Activated T-cell treated with anti-CD3 and anti-CD28 coated beads, Interleukin-2, amount 50 U/mL, for 48 hours (primary cell): ENCODE data around the gene SEMA3C.

Experiments
- DNase-seq, 2 experiments: peaks; one replicate each; pipeline ENCODE4 v3.0.0-alpha.2; 2020

The SEMA3C gene

DNA sequence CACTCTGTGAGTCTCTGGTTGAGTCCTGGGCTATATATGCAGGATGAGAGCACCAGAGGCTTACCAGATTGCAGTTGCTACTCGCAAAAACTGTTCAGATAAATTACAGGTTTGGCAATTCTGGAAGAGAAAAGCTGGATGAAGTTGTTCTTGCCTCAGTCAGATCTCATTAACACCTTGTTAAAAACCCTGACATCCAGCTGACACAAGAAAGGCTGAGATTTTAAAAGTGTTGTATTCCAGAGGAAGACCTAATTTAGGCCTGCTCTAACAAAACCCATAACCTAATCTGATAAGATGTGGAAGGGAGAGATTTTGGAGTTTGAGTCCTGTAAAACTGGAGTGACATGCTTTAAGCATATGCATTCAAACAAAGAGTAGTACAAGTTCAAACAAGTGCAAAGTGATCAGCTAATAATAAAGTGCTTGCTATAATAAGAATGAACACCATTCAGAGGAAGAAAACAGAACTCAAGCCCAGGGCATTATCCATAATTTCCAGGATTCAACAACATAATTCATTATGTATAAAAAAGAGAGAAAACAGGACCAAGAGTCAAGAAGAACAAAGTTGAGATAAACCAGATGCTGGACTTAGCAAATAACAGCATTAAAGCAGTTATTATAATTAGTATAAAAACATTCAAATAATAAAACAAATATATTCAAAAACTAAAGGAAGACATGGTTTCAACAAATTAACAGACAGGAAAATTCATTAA is 144.9 kb downstream of the SEMA3C start:
- no peak for DNase-seq

DNA sequence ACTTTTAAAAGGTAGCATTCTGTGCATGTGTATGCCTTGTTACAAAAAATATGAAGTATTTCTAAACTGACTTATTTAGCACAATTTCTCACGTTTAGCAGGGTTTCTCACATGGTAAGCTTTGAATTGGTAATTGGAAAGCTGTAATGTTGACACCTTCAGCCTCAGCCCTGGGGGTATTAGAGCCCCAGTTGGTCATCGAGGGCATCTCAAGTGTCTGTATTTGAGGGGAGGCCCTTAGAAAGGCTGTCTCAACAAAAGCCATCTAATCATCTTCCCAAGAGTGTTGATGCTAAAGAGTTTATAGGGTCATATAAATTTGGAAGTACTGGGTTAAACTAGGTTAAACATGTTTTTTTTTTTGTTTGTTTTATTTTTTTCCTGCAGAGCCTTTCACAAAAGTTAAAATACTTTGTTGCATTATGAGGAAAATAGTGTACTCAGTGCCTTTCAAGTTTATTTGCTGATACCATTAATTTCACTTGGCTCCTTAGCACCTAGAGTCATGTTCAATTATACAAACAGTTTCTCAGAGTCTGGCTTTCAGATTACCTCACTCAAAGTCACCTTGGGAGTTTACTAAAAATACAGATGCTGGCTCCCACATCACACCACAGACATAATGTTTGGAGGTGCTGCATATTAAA is 146.4 kb downstream of the SEMA3C start:
- no peak for DNase-seq

DNA sequence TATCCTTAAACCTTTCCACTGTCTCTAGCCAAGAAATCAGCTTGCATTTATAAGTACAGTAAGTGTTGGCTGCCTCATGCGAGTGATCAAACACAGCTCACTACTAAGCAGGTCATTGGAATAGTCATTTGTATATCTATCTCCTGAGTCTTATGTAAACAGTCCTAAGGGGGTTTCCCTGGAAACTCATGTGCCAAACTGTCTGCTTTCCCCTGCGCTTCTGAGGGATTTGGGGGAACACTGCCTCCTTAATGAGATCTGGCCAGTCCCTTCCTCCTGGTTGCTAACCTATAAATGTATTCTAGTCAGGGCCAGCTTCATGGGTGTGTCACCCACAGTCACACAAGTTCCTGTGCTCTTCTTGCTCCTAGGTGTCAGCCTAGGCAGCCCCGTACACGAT is 147.3 kb downstream of the SEMA3C start:
- DNase-seq: no peak

DNA sequence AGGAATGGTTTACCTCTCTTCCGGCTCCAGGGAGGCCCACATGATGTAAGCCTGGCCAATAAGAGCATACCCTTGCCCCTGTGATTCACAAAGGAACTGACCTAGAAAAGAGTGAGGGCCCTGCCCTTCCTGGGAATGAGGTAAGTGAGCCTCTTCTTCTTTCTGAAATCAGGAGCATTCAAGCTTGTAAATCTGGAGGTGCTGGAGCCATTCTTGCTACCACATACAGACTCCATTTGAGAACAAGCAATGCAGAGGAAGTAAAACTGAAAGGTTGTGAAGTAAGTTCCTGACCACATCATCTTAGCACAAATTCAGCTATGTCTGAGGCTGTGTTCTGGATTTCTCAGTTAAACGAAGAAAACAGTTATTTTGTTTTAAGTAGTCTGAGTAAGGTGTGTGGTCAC is 148.2 kb downstream of the SEMA3C start:
- no peak for DNase-seq

DNA sequence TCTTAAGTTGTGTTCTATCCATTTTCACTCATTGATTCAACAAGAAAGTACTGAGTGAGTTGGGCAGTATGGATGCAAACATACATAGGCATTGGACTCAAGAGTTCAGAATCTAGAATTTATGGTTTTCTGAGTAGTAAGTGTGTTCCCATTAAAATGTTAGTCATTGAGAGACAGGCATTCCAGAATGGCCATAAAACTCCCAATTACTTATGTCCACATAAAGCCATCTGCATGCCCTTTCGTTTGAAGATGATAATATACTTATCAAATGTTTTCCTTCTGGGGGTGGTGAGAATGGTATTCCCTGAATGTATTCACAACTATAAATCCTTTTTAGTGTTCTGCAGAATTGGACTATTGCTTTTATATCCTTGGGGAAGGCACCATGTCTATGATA is 148.8 kb downstream of the SEMA3C start:
- no peak for DNase-seq

DNA sequence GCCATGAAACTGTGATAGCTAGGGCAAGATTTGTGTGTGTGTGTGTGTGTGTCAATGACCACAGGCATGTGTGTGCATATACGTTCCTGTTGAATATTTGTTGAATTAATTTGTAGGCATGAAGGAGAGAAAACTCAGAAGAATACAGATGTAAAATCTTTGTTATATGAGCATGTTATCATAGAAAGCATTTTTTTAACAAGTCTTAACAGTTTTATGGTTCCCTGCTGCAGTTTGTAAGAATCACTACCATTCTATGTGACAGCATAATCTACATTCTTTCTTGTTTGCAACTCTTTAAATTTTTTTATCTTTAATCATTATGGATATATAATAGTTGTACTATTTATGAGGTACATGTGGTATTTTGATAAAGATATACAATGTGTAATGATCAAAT is 150.1 kb downstream of the SEMA3C start:
- no peak for DNase-seq

DNA sequence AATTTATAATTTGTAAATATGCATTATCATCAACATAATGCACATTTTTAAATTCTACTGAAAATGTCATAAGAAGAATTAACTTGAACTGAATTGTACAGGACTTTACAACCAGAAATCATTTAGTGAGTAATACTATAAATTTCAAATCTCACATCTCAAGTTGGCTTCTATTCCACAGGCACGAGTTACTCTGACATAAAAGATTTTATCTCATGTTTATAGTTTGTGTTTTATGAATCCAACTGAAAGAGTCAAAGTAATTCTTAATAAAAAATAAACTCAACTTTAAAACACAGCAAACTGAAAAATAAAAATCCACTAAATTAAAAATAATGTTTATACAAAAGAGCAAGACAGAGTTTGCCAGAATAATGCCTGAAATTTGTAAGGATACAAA is 151.2 kb downstream of the SEMA3C start:
- no peak for DNase-seq

DNA sequence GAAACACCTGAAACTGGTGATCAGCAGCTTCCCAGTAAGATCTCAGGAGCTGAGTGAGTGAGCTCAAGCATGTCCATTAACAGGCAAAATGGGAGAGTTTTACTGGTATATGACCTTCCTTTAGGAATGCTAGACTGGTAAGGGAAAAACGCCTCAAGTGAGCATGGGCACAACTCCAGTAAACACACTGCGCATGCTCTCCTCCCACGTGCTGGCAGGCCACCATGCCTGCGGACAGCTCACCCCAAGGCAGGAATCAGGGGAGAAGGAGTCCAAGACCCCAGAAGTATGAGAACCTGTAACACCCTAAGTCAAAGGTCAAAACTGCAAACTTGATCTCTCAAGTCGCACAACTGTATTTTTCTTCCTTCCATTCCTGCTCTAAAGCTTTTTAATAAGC is 152.1 kb downstream of the SEMA3C start:
- DNase-seq: no peak

DNA sequence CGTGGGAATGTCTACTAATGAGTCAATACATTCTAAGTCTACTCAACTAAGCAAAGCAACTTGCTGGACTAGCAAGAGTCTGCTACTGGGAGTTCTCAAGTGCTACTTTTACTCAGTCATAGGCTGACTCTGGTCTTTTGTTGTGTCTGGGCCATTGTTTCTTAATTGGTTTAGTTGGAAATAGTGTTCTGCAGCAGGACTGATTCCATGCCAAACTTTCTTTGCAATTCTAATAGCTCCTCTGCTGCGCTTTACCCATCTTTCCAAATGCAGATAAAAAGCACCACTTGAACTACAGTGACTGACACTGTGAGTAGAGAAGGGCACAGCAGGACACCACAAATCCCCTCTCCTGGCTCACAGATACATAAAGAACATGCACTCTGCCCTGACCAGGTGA is 154.7 kb downstream of the SEMA3C start:
- no peak for DNase-seq

DNA sequence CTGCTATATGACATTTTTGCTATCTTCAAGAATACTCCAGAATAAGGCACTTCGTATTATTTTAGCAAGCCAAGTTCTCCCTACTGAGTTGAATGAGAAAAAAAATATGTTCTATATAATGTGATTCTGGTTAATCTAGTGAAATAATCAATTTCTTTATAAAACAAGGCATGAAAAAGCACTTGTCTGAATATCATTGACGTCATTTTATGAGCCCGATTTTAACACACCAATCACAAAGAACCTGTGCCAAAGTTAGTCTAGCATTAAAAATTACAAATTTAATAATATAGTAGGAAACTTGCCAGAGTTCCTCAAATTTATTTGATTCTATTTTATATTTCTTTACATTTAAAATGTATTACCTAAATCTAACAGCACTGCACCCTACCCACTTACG is 155.1 kb downstream of the SEMA3C start:
- DNase-seq: no peak

DNA sequence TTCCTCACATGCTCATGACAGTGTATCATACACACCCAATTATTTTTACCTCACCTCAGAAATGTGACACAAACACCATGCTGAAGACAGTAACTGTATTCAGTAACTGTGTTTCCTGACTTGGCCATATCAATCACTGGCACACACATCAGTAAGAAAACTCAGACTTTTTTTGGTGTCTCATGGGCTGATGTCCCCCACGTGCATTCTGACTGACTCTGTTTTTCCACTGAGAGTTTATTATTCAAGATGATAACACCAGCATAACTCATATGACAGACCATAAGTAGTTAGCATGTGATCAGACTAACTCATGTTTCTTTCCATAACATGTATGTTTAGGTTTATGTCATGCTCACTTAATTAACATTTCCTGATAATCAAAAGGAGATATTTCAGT is 155.6 kb downstream of the SEMA3C start:
- DNase-seq: no peak

DNA sequence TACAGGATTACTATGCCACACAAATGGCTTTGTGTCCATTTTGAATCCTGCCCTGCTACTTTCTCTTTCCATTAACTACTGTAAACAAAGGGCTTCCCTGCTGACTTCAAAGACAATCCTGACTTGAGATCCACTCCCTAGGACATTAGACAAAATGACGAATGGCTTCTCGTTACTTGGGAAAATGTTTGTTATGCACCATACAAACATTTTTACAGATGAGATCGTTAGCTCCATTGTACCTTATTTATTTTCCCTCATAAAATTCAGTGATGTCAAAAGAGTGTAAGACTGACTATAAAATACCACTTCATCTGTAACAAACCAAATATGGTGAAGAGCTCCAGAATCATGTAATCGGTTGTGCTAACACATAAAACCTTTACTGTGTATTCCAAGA is 158.6 kb downstream of the SEMA3C start:
- DNase-seq: no peak

DNA sequence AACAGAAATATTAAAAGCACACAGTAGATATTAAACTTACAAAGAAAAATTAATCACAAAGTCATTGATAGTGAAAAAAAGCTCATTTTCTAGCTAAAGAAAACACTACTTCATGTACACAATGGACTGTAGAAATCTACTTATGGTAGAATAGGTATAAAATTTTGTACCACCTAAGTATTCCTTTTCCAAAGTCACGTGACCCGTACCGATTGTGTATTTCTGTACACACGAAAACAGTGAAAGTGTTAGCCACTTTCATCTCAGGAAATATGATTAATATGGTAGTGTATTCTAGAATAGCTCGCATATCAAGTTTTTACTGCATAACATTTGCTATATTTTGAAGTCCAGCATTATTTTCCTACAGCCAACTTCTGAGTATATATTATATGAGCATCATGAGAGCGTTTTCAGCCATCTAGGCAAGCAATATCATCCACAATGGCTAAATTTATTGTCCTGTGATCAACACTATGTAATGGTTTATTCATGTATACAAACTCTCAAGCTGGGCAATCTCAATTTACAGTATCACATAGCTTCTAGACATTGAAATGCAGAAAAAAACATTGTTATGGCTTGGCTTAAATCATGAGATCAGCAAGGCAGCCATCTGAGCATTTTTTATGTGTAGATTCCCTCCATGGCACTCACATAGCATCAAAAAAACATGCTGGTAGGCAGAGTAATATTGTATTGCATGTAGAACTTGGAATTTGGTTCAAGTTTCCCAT is 165.7 kb downstream of the SEMA3C start:
- DNase-seq: no peak

DNA sequence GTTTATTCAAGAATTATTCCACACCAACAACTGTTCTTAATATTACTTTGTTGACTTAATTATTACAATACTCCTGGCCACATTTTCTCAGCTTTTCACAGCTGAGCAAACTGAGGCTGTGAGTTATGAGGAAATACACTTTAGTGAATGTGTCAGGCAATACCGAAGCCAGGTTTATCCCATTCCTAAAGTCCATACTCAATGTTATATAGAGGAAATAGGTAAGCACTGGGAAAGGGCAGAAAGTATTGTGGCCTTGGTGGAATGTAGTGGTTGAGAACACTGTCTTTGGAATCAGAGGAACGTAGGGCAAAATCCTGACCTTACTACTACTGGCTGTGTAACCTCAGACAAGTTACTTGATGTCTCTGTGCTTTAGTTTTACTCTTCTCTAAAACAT is 169.6 kb downstream of the SEMA3C start:
- DNase-seq: no peak

DNA sequence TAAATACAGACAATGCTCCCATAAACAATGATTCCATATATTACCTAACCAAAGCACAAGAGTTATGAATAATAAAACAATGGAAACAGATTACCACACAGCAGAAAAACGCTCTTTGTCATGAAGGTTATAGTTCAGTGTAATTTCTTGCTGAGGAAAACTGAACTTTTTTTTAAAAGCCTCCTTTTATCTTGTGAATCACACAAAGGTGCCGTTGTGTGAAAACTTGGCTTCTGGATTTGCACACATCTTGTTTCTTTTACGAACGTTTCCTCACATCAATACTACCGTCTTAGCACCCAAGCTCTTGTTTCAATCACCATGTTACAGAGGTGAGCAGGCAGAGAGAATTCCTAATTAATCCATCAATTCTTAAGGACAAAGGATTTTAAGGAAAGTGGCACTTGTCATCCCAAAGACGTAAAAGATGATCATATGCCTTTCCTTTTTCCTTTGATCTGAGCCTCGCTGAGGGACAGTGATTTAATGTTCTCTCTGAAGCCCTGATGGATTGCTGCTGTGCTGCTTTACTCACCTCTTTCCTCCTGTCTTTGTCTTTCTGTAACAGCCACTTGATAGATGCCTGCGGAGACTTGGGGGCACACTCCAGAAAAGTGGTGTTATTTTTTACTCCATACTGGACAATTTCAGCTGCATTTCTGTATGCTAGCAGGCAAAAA is 170.3 kb downstream of the SEMA3C start:
- DNase-seq: no peak

DNA sequence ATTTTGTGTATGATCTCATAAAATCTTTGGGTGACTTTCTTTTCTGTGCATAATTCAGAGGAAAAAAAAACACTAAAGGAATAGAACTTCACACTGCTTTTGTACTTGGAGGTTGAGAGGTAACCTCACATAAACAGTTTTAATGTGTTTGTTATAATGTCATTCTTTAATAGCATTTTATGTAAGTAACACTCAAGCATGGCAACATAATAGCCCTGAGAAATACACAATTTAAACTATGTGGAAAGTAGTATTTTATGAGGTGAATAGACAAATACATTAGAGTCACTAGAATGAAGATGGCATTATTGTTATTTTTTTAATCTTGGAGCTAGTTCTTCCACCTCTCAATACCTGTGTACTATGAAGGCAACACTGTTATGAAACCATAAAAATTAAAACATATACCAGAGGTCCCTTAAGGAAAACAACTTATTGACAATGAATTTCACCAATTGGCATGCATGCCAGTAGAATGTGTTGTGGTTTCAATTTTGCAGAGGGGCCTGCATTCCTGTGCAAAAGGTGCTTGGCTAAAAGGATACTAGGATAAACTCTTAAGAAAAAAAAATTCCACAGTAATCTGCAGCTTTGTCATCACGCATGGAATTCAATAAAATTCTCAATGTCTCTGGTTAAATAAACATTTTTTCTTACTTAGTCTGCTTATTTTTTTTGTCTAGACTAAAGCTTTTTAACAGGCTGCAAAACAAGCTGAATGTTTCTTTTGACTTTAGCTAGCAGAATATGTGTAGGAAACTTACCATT is 177.9 kb downstream of the SEMA3C start:
- no peak for DNase-seq

DNA sequence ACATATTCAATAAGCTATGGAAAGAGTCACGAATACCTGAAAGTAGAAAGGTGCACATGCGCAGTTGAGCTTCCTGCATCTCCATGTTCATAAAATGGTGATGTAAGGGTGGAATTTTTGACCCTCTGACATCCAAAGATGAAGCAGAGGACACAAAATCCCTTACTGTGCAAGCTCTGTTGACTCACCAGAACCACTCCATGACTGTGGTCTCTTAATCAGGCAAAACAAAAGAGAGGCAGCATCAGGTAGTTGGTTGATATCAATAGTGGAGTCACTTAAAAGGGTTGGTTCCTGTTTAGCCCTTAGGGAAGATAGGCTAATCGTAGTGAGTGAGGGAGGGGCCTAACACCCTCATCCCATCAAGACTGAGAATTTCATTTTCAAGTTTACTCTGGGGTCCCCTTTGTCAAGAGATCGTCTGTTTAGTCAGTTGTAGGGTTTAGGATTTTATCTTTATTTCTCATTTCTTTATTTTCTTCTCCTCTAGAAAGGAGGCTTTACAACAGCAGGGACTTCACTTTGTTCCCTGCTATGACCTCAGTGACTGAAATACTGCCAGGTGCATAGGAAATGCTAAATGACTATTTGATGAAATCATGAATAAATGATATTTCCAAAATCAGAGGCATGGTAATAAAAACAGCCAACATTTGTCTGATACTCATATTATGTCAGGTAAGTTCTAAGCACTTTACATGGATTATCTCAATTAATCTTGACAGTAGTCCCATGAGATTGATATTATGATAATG is 182.3 kb downstream of the SEMA3C start:
- DNase-seq: no peak

DNA sequence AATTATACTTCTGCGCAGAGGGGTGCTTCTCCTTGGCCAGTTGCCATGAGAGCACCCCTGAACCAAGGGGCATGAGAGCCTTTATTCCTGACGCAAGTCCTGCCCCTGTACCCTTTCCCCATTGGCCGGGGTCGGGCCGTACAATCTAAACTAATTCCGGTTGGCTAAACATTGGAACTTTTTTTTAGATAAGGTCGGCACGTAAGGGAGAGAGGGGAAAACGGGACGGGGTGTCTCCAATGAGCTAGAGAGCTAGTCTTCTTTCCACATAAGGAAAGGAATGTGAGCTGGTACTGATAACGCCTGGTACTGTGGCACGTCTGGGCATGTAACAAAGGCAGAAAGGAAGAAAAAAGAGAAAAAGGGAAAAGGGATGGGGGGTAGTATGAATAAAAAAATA is 183.5 kb downstream of the SEMA3C start:
- no peak for DNase-seq

DNA sequence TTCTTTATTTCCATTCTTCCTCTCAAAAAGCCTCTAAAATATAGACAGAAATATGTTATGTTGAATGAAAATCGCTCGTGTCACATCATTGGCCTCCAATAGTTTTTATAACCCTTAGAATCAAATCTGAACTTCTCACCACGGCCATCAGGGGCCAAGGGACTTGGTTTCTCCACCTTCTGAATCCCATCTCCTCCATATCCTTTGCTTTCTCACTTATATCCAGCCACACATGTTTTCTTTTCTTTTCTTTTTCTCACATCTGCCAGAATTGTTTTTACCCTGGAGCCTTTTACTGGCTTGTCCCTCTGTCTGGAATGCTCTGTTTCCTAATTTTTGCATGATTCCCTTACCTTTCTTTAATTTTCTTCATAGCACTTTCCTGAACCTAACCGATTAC is 184.8 kb downstream of the SEMA3C start:
- DNase-seq: no peak

DNA sequence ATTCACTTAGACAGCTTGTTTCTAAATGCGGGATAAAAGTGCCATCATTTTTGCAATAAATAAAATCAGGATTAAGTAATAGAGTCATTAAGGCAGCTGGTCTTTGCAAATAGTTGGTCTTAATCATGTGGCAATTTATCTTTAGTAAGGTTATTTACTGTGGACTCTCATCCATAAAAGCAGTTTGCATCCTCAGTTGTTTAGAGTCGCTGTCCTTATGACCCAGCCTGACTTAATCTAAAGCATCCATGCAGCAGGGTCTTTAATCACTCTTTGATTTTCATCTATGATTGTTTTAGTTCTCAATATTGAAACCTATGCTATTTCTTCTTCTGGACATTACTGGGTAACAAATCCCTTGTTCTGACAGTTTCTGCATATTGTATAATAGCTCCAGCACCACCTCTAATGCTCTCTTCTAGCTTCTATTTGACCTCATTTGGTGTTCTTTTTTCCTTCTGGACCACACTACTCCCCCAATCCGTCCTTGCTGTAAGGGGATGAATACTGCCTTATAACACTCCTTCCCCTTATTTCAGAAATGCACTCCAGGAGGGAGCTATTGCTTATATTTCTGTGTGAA is 185.4 kb downstream of the SEMA3C start:
- DNase-seq: no peak

DNA sequence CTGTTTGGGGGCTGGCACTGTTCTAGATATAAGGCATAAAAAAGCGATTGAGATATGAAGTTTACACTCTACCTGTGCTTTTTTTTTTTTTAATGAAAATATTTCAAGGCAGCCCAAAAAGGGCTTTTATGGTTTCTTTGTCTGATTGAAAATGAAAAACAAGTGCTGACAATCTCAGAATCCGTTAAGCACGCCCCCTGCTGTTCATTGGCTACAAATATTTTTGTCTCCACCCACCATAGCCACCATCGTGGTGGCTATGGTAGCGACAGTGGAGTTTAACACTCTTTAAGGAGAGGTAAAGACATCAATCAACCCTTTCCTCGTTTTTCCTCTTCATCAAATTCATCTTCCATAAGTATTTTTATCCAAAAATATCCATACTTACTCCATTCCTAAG is 186.2 kb downstream of the SEMA3C start:
- DNase-seq: no peak

DNA sequence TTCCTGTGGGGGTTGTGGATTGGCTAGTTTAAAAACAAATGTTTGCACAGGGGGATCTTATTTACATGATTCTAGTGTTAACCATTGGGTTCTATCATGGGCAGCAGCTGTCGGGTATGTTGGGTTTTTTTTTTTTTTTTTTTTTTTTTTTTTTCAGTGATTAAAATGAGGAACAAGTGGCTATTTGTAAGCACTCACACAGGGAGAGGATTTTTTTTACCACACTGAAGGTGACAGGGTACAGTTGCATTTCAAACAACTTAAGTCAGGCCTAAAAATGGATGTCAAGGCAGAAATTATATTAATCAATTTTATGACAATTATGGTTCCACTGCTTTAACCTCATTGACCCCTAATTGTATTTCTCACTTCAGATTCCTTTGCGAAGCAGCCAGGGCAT is 187.6 kb downstream of the SEMA3C start:
- no peak for DNase-seq
